HG02759 (cell line): Measurements from ENCODE around the gene PRKCZ.

ENCODE experiments used
- ATAC-seq: cut with Tn5 transposase; IDR thresholded peaks from one replicate; pipeline ENCODE4 v1.9.1; 2021; ENCODE audit warnings: mild to moderate bottlenecking, moderate library complexity; ENCODE audit not compliant: unreplicated experiment

PRKCZ gene

DNA sequence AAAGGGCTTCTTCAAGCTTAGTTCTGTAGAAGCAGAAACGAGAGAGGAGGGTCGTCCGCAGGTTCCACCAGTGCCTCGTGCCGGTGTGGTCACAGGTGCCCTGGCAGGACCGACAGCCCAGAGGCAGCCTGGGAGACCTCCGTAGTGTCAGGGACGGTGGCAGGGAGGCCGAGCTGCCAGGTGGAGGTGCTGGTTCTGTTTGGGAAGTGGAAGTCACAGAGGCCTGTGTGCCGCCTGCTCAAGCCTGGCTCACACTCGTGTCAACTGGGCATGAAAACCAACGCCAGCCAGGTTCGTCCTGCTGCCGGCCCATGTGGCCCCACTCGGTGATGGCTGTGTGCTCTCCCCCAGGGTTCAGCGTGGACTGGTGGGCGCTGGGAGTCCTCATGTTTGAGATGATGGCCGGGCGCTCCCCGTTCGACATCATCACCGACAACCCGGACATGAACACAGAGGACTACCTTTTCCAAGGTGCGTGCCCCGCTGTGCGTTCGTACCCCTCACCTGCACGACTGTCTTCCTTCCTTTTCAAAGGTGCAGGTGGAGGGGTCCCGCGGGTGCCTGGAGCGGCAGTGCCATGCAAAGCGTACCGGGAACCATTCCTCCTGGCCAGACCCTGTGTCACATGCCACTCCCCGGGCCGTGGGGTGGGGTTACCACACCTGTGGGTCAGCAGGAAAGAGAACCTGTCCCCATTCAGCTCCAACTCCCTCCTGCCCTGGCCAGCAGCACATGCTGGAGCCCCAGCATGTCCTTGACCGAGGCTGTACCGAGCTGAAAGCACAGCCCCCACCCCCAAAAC is 123.5 kb downstream of the PRKCZ start:
- ATAC-seq: no peak

GRCh38 chr1:2174348-2175054 is 124.3 kb downstream of the PRKCZ start:
- no peak for ATAC-seq

DNA sequence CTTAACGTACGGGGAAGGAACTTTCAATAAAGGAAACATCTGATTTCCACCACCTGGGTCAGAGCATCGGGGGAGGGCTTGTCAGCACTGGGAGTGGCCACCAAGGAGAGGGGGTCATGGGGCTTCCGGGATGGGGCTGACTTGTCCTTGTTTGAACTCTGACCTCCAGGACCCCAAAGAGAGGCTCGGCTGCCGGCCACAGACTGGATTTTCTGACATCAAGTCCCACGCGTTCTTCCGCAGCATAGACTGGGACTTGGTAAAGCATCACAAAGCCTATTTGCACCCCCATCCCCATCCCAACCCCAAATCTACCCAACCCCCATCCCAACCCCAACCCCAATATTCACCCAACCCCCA is 124.8 kb downstream of the PRKCZ start:
- ATAC-seq: no peak

GRCh38 chr1:2175681-2176454 is 125.7 kb downstream of the PRKCZ start:
- no peak for ATAC-seq

- ATAC-seq: no peak
These were observed 126.4 kb downstream of the PRKCZ start for GRCh38 chr1:2176615-2177014.

DNA sequence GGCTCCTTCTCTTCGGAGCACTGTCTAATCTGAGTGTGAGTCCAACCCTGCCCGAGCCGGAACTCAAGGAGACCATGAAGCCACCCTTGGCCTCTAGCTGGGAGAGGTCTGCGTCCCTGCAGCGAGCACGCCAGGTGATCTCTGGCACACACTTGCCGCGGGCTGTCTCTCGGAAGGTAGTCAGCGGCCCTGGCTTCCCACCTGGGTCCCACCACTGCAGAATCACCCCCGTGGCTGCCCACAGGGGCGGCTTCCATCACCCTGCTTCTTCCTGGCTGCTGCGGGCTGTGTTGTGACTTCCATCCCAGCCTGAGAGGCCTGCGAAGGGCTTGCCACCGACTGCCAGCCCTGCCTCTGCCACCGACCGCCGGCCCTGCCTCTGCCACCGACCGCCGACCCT is 127.3 kb downstream of the PRKCZ start:
- ATAC-seq: no peak

- ATAC-seq: no peak
These were observed 127.8 kb downstream of the PRKCZ start for GRCh38 chr1:2177946-2178538.

- no peak for ATAC-seq
These were observed 128.7 kb downstream of the PRKCZ start for GRCh38 chr1:2178875-2179274.

DNA sequence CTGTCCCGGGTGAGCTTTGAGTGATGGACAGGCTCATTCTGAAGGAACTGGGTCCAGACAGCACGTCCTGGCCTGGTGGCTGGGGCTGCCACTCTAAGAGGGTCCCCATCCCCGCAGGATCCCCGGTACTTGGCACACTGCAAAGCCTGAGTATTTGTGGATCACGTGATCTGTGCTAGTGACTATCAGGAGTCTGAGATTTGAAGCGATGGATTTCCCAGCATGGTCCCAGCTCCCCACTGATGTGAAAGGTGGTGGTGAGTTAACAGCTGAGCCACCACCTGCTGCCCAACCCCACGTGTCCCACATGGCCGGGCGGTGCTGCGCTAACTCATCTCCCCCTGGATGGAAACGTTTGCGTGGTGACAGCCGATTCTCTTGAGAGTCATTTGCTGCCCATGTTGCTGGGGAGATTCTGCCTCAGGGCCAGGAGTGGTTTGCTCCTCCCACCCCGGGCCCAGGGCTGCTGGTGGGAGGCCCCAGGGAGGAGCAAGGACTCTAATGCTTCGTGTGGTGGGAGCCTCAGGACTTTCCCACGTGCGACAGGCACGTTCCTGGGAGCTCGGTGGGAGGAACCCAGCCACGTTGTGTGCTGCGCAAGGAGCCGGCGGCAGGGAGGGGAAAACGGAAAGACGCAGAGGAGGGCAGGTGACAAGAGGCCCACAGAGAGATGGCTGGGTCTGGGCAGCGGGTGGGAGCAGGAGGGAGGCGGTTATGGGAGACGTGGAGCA is 129.2 kb downstream of the PRKCZ start:
- no peak for ATAC-seq

DNA sequence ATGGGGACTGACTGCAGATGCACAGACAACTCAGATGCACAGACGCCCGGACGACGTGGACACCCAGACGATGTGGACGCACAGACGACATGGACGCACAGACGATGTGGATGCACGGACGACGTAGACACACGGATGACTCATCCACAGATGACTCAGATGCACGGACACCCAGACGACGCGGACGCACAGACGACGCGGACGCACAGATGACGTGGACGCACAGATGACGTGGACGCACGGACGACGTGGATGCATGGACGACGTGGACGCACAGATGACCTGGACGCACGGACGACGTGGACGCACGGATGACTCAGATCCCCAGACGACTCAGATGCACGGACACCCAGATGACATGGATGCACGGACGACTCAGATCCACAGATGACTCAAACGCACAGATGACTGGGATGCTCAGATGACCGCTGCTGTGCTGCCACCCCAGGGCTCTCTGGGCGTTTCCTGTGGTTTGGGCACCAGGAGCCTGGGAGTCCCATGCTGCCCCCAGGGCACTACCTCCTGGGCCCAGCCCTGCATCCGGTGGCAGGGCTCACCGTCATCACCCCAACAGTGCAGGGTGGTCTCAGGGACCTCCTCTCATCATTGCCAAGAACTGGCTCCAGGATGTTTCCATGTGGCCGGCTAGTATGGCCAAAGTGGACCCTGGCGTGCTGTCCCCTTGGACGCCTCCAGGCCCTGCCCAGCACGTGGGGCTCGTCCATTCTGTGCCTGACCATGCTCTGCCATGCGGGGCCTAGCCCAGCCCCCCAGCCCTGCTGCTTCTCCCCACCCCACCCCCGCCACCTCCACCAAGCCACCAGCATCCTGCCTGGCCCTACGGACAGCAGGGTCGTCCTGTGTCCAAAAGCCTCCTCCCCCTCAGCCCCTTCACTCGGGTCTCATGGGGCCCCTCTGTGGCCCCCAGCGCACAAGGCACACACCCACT is 130.4 kb downstream of the PRKCZ start:
- ATAC-seq: no peak

GRCh38 chr1:2181271-2181670 is 131.1 kb downstream of the PRKCZ start:
- ATAC-seq: no peak

- no peak for ATAC-seq
These were observed 131.5 kb downstream of the PRKCZ start for GRCh38 chr1:2181752-2182151.

DNA sequence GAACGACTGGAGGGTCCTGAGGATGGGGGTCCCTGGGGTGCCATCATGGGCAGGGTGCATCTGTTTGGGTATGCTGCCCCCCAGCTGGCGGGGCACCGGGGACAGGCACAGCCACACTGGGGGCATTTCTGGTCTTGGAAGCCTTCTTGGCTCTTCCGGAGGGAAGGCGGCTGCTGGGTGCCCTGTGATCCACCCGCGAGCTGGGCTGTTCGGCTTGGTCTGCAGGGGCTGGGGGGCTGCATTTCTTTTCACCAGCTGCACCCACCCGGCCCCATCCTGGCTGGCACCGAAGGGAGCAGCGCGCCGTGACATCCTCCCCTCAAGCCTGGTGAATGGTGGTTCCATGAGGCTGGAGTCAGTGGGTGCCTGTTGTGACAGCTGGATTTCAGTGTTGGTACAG is 132.2 kb downstream of the PRKCZ start:
- no peak for ATAC-seq

DNA sequence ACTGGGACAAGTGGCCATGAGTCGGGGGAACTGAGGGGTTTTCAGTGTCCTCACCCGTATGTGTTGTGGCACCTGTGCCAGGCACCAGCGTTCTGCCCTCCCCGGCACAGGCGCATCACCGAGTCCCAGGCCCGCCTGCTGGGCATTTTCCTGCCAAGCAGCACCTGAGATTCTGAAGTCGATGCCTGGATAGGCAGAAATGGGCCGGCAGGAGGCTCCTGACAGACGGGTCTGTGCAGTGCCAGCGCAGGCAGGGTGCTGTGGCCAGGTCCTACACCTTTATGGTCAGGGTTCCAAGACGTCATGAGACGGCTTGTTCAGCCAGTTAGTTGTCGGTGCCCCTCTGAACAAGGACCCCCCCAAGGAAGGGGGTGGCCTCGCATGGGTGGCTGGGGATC is 133.7 kb downstream of the PRKCZ start:
- ATAC-seq: no peak

DNA sequence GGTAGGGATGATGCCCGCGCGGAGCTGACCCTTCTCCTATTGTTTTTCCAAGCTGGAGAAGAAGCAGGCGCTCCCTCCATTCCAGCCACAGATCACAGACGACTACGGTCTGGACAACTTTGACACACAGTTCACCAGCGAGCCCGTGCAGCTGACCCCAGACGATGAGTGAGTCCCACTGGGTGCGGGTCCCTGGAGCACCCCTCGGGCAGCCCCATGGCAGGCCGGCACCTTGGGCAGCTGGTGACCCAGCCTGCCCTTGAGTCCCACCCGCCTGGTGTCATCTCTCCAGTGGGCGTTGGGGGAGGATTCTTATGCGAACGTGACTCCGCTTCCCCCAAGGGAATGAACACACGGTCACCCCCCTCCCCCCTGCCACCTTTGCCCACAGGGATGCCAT is 134.3 kb downstream of the PRKCZ start:
- no peak for ATAC-seq

DNA sequence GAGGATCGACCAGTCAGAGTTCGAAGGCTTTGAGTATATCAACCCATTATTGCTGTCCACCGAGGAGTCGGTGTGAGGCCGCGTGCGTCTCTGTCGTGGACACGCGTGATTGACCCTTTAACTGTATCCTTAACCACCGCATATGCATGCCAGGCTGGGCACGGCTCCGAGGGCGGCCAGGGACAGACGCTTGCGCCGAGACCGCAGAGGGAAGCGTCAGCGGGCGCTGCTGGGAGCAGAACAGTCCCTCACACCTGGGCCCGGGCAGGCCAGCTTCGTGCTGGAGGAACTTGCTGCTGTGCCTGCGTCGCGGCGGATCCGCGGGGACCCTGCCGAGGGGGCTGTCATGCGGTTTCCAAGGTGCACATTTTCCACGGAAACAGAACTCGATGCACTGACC is 134.7 kb downstream of the PRKCZ start:
- ATAC-seq: no peak

DNA sequence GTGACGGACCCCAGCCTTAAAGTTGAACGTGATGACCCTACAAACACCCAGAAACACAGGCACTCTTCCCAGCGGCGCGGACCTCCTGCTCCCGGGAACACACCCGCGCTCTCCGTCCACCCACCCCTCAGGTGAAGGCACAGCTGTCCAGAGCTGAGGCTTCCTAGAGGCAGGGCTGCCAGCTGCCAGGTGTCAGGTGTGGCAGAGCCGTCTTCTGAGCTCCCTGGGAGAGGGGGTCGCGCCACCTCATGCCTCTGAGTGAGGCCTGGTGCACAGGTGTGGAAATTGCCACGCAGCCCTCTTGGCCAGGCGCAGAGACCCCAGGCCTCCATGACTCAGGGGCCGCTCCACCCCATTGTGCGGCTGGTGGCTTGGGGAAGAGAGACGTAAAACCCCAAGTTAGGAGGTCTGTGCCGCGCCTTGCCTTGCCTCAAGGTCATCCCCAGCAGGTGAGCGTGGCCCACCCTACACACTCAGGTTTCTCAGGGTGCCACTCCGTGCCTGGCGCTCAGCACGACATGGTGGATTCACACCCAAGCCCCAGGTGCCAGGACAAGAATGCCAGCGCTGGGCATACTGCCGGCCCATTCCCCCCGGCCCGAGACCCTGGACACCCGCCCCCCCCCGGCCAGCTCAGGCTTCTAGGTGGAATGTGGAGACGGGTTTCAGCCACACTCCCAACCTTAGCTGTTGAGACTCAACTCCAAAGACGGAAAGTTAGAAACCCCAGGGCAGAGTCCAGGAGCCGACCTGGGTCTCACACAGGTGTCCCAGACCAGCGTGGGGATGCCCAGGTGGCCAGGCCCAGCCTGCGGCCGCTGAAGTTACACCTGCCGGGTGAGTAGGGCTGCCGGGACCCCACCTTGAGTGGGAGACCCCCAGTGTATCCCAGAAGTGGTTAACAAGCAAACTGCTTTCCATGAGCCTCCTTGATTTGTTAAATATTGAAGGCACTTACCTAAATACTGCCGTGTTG is 136.0 kb downstream of the PRKCZ start:
- no peak for ATAC-seq

DNA sequence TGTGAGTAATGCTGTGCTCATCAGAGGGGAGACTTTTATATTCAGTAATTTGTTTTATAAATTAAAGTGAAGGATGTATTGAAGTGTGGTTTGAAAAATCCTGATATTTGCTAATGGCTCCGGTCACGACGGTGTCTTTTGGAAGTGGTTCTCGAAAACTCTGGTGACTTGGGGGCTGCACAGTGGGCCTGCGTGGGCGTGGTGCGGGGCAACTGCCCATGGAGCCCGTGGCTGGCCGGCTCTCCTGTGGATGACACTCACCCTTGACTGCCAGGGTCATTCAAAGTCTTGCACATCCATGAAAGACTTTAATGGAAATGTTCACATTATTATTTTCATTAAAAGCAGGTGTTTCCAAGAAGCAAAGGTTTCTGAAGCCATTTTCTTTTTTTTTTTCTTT is 136.7 kb downstream of the PRKCZ start:
- no peak for ATAC-seq
